ENCODE data around the gene DUSP10.

Gene DUSP10

DNA sequence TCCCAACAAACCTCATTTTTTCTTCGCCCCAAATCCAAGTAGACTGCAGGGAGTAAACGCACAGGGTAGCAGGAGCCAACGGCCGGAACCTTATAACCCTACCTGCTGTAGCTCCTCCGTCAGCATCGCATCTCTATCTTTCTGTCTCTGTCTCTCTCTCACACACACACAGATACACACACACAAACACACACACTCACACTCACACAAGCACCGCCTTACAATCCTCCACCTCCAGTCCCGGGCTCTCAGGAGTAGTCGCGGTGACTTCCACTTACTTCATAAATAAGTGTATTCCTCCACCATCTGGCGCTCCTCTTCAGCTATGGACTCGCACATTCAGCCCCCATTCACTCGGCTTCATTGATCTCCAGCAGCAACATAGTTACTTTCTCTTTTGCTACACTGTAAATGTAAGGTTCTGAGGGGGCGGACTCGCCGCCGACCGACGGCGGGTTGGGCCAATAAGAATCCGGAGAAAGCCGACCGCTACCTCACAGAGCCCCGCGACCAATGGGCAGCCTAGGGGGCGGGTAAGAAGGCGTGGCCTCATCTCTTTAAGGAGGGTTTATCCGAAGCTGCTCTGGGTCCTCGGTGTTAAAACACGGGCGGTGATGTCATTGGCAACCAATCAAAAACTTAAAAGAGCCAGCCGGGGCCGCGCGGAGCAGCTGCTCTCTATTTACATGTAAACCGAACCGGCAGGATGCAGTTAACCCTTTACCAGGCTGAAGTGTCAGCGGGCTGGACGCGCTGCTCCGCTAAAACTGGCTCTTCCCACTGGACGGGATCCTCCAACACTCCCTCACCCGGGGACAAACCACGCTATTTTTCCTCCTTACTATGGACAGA, at the start of gene DUSP10:
Gene DUSP10 (minus strand): TSS at position 387 of the 852 bp plus-strand sequence. CDS start 2,345 bp downstream, outside the sequence.
- TF ChIP-seq, protein P1, sequence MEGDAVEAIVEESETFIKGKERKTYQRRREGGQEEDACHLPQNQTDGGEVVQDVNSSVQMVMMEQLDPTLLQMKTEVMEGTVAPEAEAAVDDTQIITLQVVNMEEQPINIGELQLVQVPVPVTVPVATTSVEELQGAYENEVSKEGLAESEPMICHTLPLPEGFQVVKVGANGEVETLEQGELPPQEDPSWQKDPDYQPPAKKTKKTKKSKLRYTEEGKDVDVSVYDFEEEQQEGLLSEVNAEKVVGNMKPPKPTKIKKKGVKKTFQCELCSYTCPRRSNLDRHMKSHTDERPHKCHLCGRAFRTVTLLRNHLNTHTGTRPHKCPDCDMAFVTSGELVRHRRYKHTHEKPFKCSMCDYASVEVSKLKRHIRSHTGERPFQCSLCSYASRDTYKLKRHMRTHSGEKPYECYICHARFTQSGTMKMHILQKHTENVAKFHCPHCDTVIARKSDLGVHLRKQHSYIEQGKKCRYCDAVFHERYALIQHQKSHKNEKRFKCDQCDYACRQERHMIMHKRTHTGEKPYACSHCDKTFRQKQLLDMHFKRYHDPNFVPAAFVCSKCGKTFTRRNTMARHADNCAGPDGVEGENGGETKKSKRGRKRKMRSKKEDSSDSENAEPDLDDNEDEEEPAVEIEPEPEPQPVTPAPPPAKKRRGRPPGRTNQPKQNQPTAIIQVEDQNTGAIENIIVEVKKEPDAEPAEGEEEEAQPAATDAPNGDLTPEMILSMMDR (conservative IDR thresholded peaks at IDR 0.05): no peak
- H3K27ac ChIP-seq: peak within 1 kb of the TSS; percentile 90

GRCh38 chr1:221788466-221788865, 46.6 kb upstream of the DUSP10 start:
- H3K27ac ChIP-seq: no peak overlapping the region
- TF ChIP-seq, protein P1 (conservative IDR thresholded peaks at IDR 0.05): no peak

- TF ChIP-seq, protein P1 (conservative IDR thresholded peaks at IDR 0.05): no peak
Measured at GRCh38 chr1:221786647-221787046, 44.8 kb upstream of the DUSP10 start.

GRCh38 chr1:221783936-221784335, 42.0 kb upstream of the DUSP10 start:
- no peak overlapping the region for H3K27ac ChIP-seq
- TF ChIP-seq, protein P1 (conservative IDR thresholded peaks at IDR 0.05): no peak

More at GRCh38 chr1:221786647-221787046, 44.8 kb upstream of the DUSP10 start:
- H3K27ac ChIP-seq: no peak overlapping the region

DNA sequence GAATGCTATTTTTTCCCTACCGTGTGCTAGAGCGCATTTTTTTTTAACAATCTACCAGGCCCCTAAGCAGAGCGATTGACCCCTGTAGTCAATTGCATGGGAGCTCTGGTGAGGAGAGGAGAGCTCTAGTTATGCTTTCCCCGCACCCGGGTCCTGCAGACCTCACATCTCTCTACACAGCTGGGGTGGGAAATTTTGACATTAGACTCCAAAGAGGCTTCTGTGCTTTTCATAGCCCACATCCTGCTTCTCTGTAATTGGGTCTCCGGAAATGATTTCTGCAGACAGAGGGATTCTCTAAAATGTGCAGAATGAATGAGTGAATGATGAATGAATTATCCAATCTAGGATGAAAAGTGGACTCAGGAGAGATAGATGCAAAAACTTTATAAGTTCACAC, 41.5 kb upstream of the DUSP10 start:
- TF ChIP-seq, protein P1 (conservative IDR thresholded peaks at IDR 0.05): no peak
- H3K27ac ChIP-seq: no peak overlapping the region

GRCh38 chr1:221782970-221783369, 41.1 kb upstream of the DUSP10 start:
- H3K27ac ChIP-seq: no peak overlapping the region
- TF ChIP-seq, protein P1 (conservative IDR thresholded peaks at IDR 0.05): no peak

DNA sequence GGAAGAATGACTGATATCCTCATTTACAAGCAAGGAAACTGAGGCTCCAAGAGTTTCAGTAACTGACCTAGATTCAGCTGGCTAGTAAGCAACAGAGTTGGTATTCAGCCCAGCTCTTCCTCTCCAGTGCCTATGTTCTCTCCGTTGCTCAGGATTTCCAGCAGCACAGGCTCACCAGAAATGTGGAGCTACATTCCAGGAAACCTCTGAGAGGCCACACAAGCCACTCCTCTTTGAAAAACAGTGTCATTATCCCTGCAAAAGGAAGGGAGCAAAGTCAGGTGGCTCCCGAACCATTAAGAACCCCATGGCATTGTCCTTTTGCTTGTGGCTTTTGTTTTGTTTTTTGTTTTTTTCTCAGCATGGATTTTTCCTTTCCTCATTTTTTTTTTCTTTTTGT, 40.6 kb upstream of the DUSP10 start:
- TF ChIP-seq, protein P1 (conservative IDR thresholded peaks at IDR 0.05): no peak
- H3K27ac ChIP-seq: no peak overlapping the region
